Astrocyte of the cerebellum (primary cell): ENCODE results near the gene ETFBKMT.
"Not testable (repeated sequence)": the region's sequence is repeated elsewhere in the genome, so short reads cannot be mapped to it uniquely, and the experiment has no call there.

Experiments
- DNase-seq: peaks from one replicate; pipeline ENCODE4 v3.0.0-alpha.2; 2011; ENCODE audit warnings: low read depth
- H3K4me3 ChIP-seq: 2 replicates; pipeline ENCODE4 v1.5.1; 2011; ENCODE audit warnings: mild to moderate bottlenecking, low read depth, low read length, moderate library complexity
- in situ Hi-C: cut with HindIII; loops from 2 replicates; pipeline ENCODE4 v1.10.0; 2017; ENCODE audit warnings: low sequenced_read_pairs
- TF ChIP-seq, protein P1 (sequence below): IDR thresholded peaks from 2 replicates; pipeline ENCODE4 v1.5.1; 2012; ENCODE audit warnings: low read length, low read depth, moderate library complexity, mild to moderate bottlenecking; ENCODE audit errors: missing control alignments

The ETFBKMT gene

GRCh38 chr12:31664038-31664437 is 4.5 kb downstream of the ETFBKMT start:
- TF ChIP-seq, protein P1, sequence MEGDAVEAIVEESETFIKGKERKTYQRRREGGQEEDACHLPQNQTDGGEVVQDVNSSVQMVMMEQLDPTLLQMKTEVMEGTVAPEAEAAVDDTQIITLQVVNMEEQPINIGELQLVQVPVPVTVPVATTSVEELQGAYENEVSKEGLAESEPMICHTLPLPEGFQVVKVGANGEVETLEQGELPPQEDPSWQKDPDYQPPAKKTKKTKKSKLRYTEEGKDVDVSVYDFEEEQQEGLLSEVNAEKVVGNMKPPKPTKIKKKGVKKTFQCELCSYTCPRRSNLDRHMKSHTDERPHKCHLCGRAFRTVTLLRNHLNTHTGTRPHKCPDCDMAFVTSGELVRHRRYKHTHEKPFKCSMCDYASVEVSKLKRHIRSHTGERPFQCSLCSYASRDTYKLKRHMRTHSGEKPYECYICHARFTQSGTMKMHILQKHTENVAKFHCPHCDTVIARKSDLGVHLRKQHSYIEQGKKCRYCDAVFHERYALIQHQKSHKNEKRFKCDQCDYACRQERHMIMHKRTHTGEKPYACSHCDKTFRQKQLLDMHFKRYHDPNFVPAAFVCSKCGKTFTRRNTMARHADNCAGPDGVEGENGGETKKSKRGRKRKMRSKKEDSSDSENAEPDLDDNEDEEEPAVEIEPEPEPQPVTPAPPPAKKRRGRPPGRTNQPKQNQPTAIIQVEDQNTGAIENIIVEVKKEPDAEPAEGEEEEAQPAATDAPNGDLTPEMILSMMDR: no peak
- no peak for DNase-seq
- H3K4me3 ChIP-seq: no peak overlapping the region
- in situ Hi-C loops: loop anchor here (25.0 kb wide), 1 partner anchor 998 kb away; no protein-coding TSS in a partner anchor

DNA sequence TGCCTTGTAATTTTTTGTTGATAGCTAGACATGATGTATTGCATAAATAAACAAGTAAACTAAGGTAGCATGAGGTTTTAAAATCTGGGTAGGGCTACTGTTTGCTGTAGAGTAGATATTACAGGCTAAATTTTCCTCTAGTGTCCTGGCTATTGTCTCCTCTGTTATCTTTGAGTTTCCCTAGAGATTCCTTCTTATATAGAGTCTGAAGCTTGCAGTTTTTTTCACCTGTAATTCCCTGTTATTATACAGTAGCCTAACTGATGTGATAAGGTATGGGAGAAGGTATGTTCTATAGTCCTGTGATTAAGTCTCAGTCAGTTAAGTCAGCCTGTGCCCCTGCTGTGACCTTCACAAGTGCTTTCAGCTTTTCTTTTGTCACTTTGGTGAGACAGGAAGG is 9.5 kb downstream of the ETFBKMT start:
- in situ Hi-C loops: loop anchor here (25.0 kb wide), 1 partner anchor 993 kb away; no protein-coding TSS in a partner anchor
- TF ChIP-seq, protein P1: no peak
- H3K4me3 ChIP-seq: no peak overlapping the region
- no peak for DNase-seq

DNA sequence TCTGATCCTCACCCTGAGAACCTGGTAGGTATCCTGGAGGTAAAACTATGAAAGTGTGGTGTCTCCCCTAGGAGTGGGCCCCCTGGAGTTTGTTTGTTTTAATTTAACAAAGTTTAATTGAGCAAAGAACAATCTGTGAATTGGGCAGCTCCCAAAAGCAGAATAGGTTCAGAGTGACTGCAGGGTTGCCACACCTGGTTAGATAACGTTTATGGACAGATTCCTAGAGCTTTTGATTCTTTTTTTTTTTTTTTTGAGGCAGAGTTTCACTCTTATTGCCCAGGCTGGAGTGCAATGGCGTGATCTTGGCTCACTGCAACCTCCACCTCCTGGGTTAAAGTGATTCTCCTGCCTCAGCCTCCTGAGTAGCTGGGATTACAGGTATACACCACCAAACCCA is 10.1 kb downstream of the ETFBKMT start:
- in situ Hi-C loops: loop anchor here (25.0 kb wide), 1 partner anchor 993 kb away; no protein-coding TSS in a partner anchor
- DNase-seq: not testable (repeated sequence)

GRCh38 chr12:31672521-31672920 is 13.0 kb downstream of the ETFBKMT start:
- in situ Hi-C loops: loop anchor here (25.0 kb wide), 1 partner anchor 990 kb away; no protein-coding TSS in a partner anchor
- no peak overlapping the region for H3K4me3 ChIP-seq
- TF ChIP-seq, protein P1: no peak
- DNase-seq: no peak

More for the DNA sequence above, 10.1 kb downstream of the ETFBKMT start:
- not testable (repeated sequence) for H3K4me3 ChIP-seq

GRCh38 chr12:31682136-31682962 is 22.9 kb downstream of the ETFBKMT start:
- peak; percentile 62 for DNase-seq
- TF ChIP-seq, protein P1: peak; percentile 67
- in situ Hi-C loops: no loop called here
- no peak overlapping the region for H3K4me3 ChIP-seq

GRCh38 chr12:31685801-31686200 is 26.3 kb downstream of the ETFBKMT start:
- TF ChIP-seq, protein P1: no peak
- H3K4me3 ChIP-seq: no peak overlapping the region
- in situ Hi-C loops: no loop called here
- DNase-seq: no peak

DNA sequence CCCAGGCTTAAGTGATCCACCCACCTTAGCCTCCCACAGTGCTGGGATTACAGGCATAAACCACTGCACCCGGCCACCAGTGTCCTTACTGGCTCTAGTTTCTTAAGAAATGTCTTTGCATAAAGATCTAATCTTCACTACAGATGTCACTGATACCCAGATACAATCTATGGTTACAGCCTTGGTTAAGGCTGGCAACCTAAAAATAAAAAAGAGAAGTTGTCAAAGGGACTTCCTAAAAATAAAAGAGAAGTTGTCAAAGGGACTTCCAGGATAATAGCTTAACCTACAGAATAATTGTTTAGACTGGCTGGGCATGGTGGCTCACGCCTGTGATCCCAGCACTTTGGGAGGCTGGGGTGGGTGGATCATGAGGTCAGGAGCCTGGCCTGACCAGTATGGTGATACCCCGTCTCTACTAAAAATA is 27.6 kb downstream of the ETFBKMT start:
- in situ Hi-C loops: no loop called here
- no peak overlapping the region for H3K4me3 ChIP-seq
- DNase-seq: no peak
- TF ChIP-seq, protein P1: no peak

GRCh38 chr12:31689921-31690320 is 30.4 kb downstream of the ETFBKMT start:
- H3K4me3 ChIP-seq, in situ Hi-C loops, DNase-seq: not testable (repeated sequence)
